Motor neuron (in vitro differentiated cells): Measurements from ENCODE around the gene CDH10. TPM values are rescaled to one million over a fixed set of nuclear protein-coding genes. Genes with fewer than 3 reads are reported as not detected.

ENCODE experiments used
- ATAC-seq, 8 experiments: fragments of 200-7000 bp; cut with Tn5 transposase; replicated peaks in 6 of 8; 2 replicates each; pipeline ENCODE4 v1.8.0; 2021; ENCODE audit warnings: mild to moderate bottlenecking in 8 of 8, moderate library complexity in 8 of 8
- H3K27ac ChIP-seq, 2 donors: fragments of 250-450 bp; sonication (Bioruptor Pico); 2 replicates each; pipeline ENCODE4 v1.9.0; 2021; ENCODE audit warnings: antibody characterized with exemption in 2 of 2, mild to moderate bottlenecking in 2 of 2, moderate library complexity in 1 of 2
- H3K4me1 ChIP-seq, 2 donors: fragments of 250-450 bp; sonication (Bioruptor Pico); replicated peaks in 1 of 2; 2 replicates each; pipeline ENCODE4 v1.6.1; 2021; ENCODE audit warnings: antibody characterized with exemption in 2 of 2, mild to moderate bottlenecking in 2 of 2, moderate library complexity in 1 of 2
- H3K4me3 ChIP-seq, 5 donors: fragments of 250-450 bp; sonication (Bioruptor Pico); 2 replicates each; pipeline ENCODE4 v1.9.0; 2021; ENCODE audit warnings: antibody characterized with exemption in 5 of 5, mild to moderate bottlenecking in 5 of 5, moderate library complexity in 4 of 5
- WGBS, 10 experiments: fragments of 450-650 bp; shearing (Covaris generic); methylation state at CpG; one replicate each; pipeline ENCODE4 v1.0.0; 2022; 5-methylcytosine and 5-hydroxymethylcytosine counted together
- in situ Hi-C, 9 experiments: fragments of 400-800 bp; cut with MboI; loops; one replicate each; pipeline ENCODE4 v1.15.0; 2021; ENCODE audit warnings: low sequenced_read_pairs in 9 of 9, low pct_unique_long_range_greater_than_20kb in 2 of 9; ENCODE audit not compliant: unreplicated experiment in 9 of 9
- total RNA-seq, 8 experiments: library from RNA; unstranded; fragments of 300-600 nt; gene quantifications; 2 replicates each; pipeline versions ENCODE4 v1.2.3 to v1.2.4, GENCODE V29; 2022

Gene CDH10
- total RNA-seq, 8 experiments from 2014 or later: 0.45 to 29.1 (median 18.0) TPM

- Histone ChIP-seq H3K4me3 (no peak overlapping the region), H3K27ac (no peak overlapping the region), H3K4me1 (no peaks in the 10 kb centered on the region)
- ATAC-seq: peak in 3 of 8 experiments; percentile 61 to 97 (median 88)
- WGBS, 10 experiments: 0 to 80% (median 45%) methylated on average over 1 to 2 of the region's 2 CpGs; no CpG with 5 or more reads in 2 of the 10 experiments
- in situ Hi-C loops: no loop called here
Measured at GRCh38 chr5:24439465-24439864, 205.3 kb downstream of the CDH10 start.
